Neural cell (in vitro differentiated cells): ENCODE data around the gene PHIP. TPM values are rescaled to one million over a fixed set of nuclear protein-coding genes. Genes with fewer than 3 reads are reported as not detected.

Source experiments
- H2AFZ ChIP-seq: fragments of 200-600, 300-800 bp; sonication (generic), shearing (Covaris generic); 2 replicates; pipeline ENCODE4 v1.6.0; 2014; ENCODE audit warnings: low read depth, mild to moderate bottlenecking, antibody characterized with exemption, low read length, moderate library complexity
- H3F3A ChIP-seq: fragments of 200-600 bp; shearing (Covaris generic); 2 replicates; pipeline ENCODE4 v1.6.1; 2016; ENCODE audit warnings: mild to moderate bottlenecking, moderate library complexity, mixed read lengths, antibody characterized with exemption, low read length; ENCODE audit not compliant: insufficient read depth, poor library complexity, severe bottlenecking
- H3K27ac ChIP-seq: fragments of 200-600, 300-800 bp; sonication (generic), shearing (Covaris generic); 2 replicates; pipeline ENCODE4 v1.5.1; 2014; ENCODE audit warnings: mild to moderate bottlenecking, low read length, moderate library complexity
- H3K27me3 ChIP-seq: fragments of 300-800, 200-600 bp; sonication (generic), shearing (Covaris generic); 2 replicates; pipeline ENCODE4 v1.6.0; 2014; ENCODE audit warnings: mild to moderate bottlenecking, low read depth, low read length, moderate library complexity; ENCODE audit not compliant: insufficient read depth
- H3K36me3 ChIP-seq: fragments of 300-800, 200-600 bp; sonication (generic), shearing (Covaris generic); 2 replicates; pipeline ENCODE4 v1.5.1; 2014; ENCODE audit warnings: mild to moderate bottlenecking, antibody characterized with exemption, low read length, moderate library complexity; ENCODE audit not compliant: insufficient read depth
- H3K4me2 ChIP-seq: fragments of 300-800, 200-600 bp; sonication (generic), shearing (Covaris generic); 2 replicates; pipeline ENCODE4 v1.6.0; 2014; ENCODE audit warnings: mild to moderate bottlenecking, low read length
- H3K4me3 ChIP-seq: fragments of 300-800, 200-600 bp; sonication (generic), shearing (Covaris generic); 2 replicates; pipeline ENCODE4 v1.5.1; 2014; ENCODE audit warnings: mild to moderate bottlenecking, low read length, moderate library complexity
- H3K79me2 ChIP-seq: fragments of 200-600 bp; shearing (Covaris generic); replicated peaks from 2 replicates; pipeline ENCODE4 v1.6.0; 2014; ENCODE audit warnings: mild to moderate bottlenecking, low read length, moderate library complexity; ENCODE audit not compliant: insufficient read depth
- H3K9ac ChIP-seq: fragments of 300-800, 200-600 bp; sonication (generic), shearing (Covaris generic); 2 replicates; pipeline ENCODE4 v1.6.1; 2016; ENCODE audit warnings: mild to moderate bottlenecking, low read length, mixed read lengths
- H3K9me2 ChIP-seq: fragments of 200-600 bp; shearing (Covaris generic); 2 replicates; pipeline ENCODE4 v1.6.1; 2016; ENCODE audit warnings: mild to moderate bottlenecking, low read length, mixed read lengths; ENCODE audit not compliant: insufficient read depth
- H3K9me3 ChIP-seq: fragments of 200-600, 300-800 bp; sonication (generic), shearing (Covaris generic); 2 replicates; pipeline ENCODE4 v1.6.1; 2016; ENCODE audit warnings: mild to moderate bottlenecking, mixed run types, low read length, moderate library complexity, mixed read lengths
- H4K20me1 ChIP-seq: fragments of 200-600 bp; shearing (Covaris generic); 2 replicates; pipeline ENCODE4 v1.6.1; 2016; ENCODE audit warnings: mild to moderate bottlenecking, mixed run types; ENCODE audit not compliant: insufficient read depth
- CTCF ChIP-seq: fragments of 450-650 bp; IDR thresholded peaks from 2 replicates; pipeline ENCODE4 v1.5.1; 2014; ENCODE audit warnings: antibody characterized with exemption, mild to moderate bottlenecking, moderate library complexity; ENCODE audit not compliant: poor library complexity, severe bottlenecking
- EP300 ChIP-seq: fragments of 450-650 bp; conservative IDR thresholded peaks from 2 replicates; pipeline ENCODE4 v1.6.1; 2014; ENCODE audit warnings: antibody characterized with exemption, mild to moderate bottlenecking, moderate library complexity; ENCODE audit not compliant: poor library complexity, severe bottlenecking
- EZH2 ChIP-seq: fragments of 200-600, 300-800 bp; shearing (Covaris generic), sonication (generic); IDR thresholded peaks from 2 replicates; pipeline ENCODE4 v1.6.1; 2014; ENCODE audit warnings: antibody characterized with exemption, low read length, borderline replicate concordance, mild to moderate bottlenecking; ENCODE audit not compliant: insufficient read depth, poor library complexity, severe bottlenecking
- MXI1 ChIP-seq: fragments of 450-650 bp; conservative IDR thresholded peaks from 2 replicates; pipeline ENCODE4 v1.6.1; 2014; ENCODE audit warnings: antibody characterized with exemption, mild to moderate bottlenecking; ENCODE audit not compliant: poor library complexity, severe bottlenecking
- POLR2AphosphoS5 ChIP-seq: IDR thresholded peaks from 2 replicates; pipeline ENCODE4 v1.6.1; 2012
- RAD21 ChIP-seq: fragments of 450-650 bp; conservative IDR thresholded peaks from 2 replicates; pipeline ENCODE4 v1.6.1; 2014; ENCODE audit warnings: antibody characterized with exemption, mild to moderate bottlenecking, moderate library complexity
- REST ChIP-seq: IDR thresholded peaks from 2 replicates; pipeline ENCODE4 v1.6.1; 2012; ENCODE audit warnings: borderline replicate concordance
- SMC3 ChIP-seq: fragments of 450-650 bp; conservative IDR thresholded peaks from 2 replicates; pipeline ENCODE4 v1.6.1; 2014; ENCODE audit warnings: antibody characterized with exemption, mild to moderate bottlenecking, moderate library complexity; ENCODE audit not compliant: poor library complexity
- TAF1 ChIP-seq: IDR thresholded peaks from 2 replicates; pipeline ENCODE4 v1.6.1; 2012; ENCODE audit warnings: low read depth
- polyA plus RNA-seq: library from polyadenylated mRNA; depleted of rRNA; stranded (reverse); fragments of >200 nt; gene quantifications from 2 replicates; pipeline ENCODE4 v1.2.3, GENCODE V29; 2014

Gene PHIP
- polyA plus RNA-seq, 1 donor from 2014 or later = 50.8 TPM

- H4K20me1 ChIP-seq = peaks cover 5% of the 10 kb centered on the region
- H3K36me3 ChIP-seq = peaks cover 10% of the 10 kb centered on the region
- no peak overlapping the region for H3K9ac ChIP-seq
- no peak overlapping the region for H2AFZ ChIP-seq
- no peak for TF ChIP-seq CTCF
- TF ChIP-seq POLR2AphosphoS5 = no peak
- no peak for TF ChIP-seq EP300
- TF ChIP-seq SMC3 = no peak
- TF ChIP-seq MXI1 = no peak
- no peak for TF ChIP-seq RAD21
- TF ChIP-seq EZH2 = no peak
- no peak for TF ChIP-seq TAF1
- no peak for TF ChIP-seq REST
- H3K27ac ChIP-seq = no peak overlapping the region
- H3K79me2 ChIP-seq = peaks cover 79% of the 10 kb centered on the region
- no peaks in the 10 kb centered on the region for H3K9me2 ChIP-seq
- H3K4me3 ChIP-seq = no peak overlapping the region
- no peaks in the 10 kb centered on the region for H3K27me3 ChIP-seq
- H3K4me2 ChIP-seq = no peak overlapping the region
- H3K9me3 ChIP-seq = no peaks in the 10 kb centered on the region
- H3F3A ChIP-seq = no peaks in the 10 kb centered on the region
These were observed 15.3 kb downstream of the PHIP start for GRCh38 chr6:79062708-79063107.

GRCh38 chr6:79057746-79058145 is 20.3 kb downstream of the PHIP start:
- TF ChIP-seq TAF1 (no peak), EZH2 (no peak), MXI1 (no peak), SMC3 (no peak), REST (no peak), RAD21 (no peak), EP300 (no peak), POLR2AphosphoS5 (no peak), CTCF (no peak)
- H3K79me2 ChIP-seq = peaks cover 55% of the 10 kb centered on the region
- no peaks in the 10 kb centered on the region for H3F3A ChIP-seq
- H3K36me3 ChIP-seq = peaks cover 14% of the 10 kb centered on the region
- H4K20me1 ChIP-seq = no peaks in the 10 kb centered on the region
- H3K4me3 ChIP-seq = no peak overlapping the region
- H3K9me3 ChIP-seq = no peaks in the 10 kb centered on the region
- no peak overlapping the region for H3K27ac ChIP-seq
- no peaks in the 10 kb centered on the region for H3K27me3 ChIP-seq
- H3K4me2 ChIP-seq = no peak overlapping the region
- H2AFZ ChIP-seq = no peak overlapping the region
- no peak overlapping the region for H3K9ac ChIP-seq
- no peaks in the 10 kb centered on the region for H3K9me2 ChIP-seq
